ENCODE results near the gene BCL11B. TPM values are rescaled to one million over a fixed set of nuclear protein-coding genes. Genes with fewer than 3 reads are reported as not detected.
A peak's percentile ranks its signal among the peaks of the same experiment; 100 is the strongest.

Gene BCL11B
- total RNA-seq, 1 donor from 2014 or later = 0.43 TPM

- no peak for ATAC-seq
- no peak for DNase-seq (ENCODE audit: low spot score)
These were observed 2.9 kb downstream of the BCL11B start for GRCh38 chr14:99268810-99269707.

GRCh38 chr14:99267837-99268781 is 3.9 kb downstream of the BCL11B start:
- no peak for ATAC-seq
- no peak for DNase-seq (ENCODE audit: low spot score)

- ATAC-seq (no peak), DNase-seq (ENCODE audit: low spot score) (no peak)
These were observed 4.6 kb downstream of the BCL11B start for GRCh38 chr14:99267381-99267780.

- peak; percentile 98 for ATAC-seq
- DNase-seq (ENCODE audit: low spot score) = peak; percentile 73
These were observed 5.5 kb downstream of the BCL11B start for GRCh38 chr14:99266181-99267178.

- ATAC-seq (no peak), DNase-seq (ENCODE audit: low spot score) (no peak)
These were observed 6.4 kb downstream of the BCL11B start for GRCh38 chr14:99265571-99265970.

- ATAC-seq = no peak
- DNase-seq (ENCODE audit: low spot score) = no peak
These were observed 7.1 kb downstream of the BCL11B start for GRCh38 chr14:99264691-99265450.

- ATAC-seq (no peak), DNase-seq (ENCODE audit: low spot score) (no peak)
These were observed 8.2 kb downstream of the BCL11B start for GRCh38 chr14:99263564-99264330.

- DNase-seq (ENCODE audit: low spot score) (no peak), ATAC-seq (no peak)
These were observed 9.0 kb downstream of the BCL11B start for GRCh38 chr14:99262977-99263448.

GRCh38 chr14:99261912-99262787 is 9.8 kb downstream of the BCL11B start:
- DNase-seq (ENCODE audit: low spot score) (no peak), ATAC-seq (no peak)

GRCh38 chr14:99260587-99261551 is 11.1 kb downstream of the BCL11B start:
- DNase-seq (ENCODE audit: low spot score) = no peak
- no peak for ATAC-seq

GRCh38 chr14:99260116-99260515 is 11.9 kb downstream of the BCL11B start:
- ATAC-seq (no peak), DNase-seq (ENCODE audit: low spot score) (no peak)

GRCh38 chr14:99258876-99259726 is 12.9 kb downstream of the BCL11B start:
- no peak for ATAC-seq
- DNase-seq (ENCODE audit: low spot score) = no peak

GRCh38 chr14:99258341-99258861 is 13.6 kb downstream of the BCL11B start:
- DNase-seq (ENCODE audit: low spot score) = no peak

GRCh38 chr14:99257673-99258221 is 14.2 kb downstream of the BCL11B start:
- no peak for ATAC-seq

More at GRCh38 chr14:99258341-99258861, 13.6 kb downstream of the BCL11B start:
- ATAC-seq = no peak

GRCh38 chr14:99257122-99257672 is 14.8 kb downstream of the BCL11B start:
- DNase-seq (ENCODE audit: low spot score) (no peak), ATAC-seq (no peak)

More at GRCh38 chr14:99257673-99258221, 14.2 kb downstream of the BCL11B start:
- DNase-seq (ENCODE audit: low spot score) = no peak

All from left lobe of liver (tissue), 2 donors.